Fibroblast of skin of right quadriceps (primary cell): ENCODE measurements around the gene FAM222B.

Experiments
- DNase-seq: peaks from one replicate; pipeline ENCODE4 v3.0.0-alpha.2; 2013

FAM222B gene

DNA sequence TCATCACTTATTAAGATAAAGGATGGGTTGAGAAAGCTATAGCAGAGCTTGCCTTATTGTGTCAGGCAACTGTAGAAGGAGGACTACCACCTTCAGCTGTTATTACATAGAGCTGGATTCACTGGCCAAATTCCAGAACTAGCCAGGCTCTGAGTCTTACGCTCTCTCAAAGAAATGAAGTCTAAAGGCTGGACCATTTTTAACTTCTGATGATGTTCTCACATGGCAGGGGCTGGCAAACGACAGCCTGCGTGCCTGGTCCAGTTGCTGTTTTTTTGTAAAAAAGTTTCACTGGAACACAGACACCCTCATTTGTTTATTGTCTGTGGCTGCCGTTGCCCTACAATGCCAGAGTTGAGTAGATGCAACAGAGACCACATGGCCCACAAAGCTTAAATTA, 77.6 kb downstream of the FAM222B start:
- DNase-seq, result no peak

GRCh38 chr17:28763804-28764266, 78.8 kb downstream of the FAM222B start:
- DNase-seq, result peak; percentile 72

GRCh38 chr17:28763137-28763799, 79.3 kb downstream of the FAM222B start:
- no peak for DNase-seq

GRCh38 chr17:28760601-28761562, 81.7 kb downstream of the FAM222B start:
- DNase-seq, result peak; percentile 38

GRCh38 chr17:28759256-28759865, 83.2 kb downstream of the FAM222B start:
- DNase-seq, result no peak

GRCh38 chr17:28758411-28759121, 84.0 kb downstream of the FAM222B start:
- no peak for DNase-seq

DNA sequence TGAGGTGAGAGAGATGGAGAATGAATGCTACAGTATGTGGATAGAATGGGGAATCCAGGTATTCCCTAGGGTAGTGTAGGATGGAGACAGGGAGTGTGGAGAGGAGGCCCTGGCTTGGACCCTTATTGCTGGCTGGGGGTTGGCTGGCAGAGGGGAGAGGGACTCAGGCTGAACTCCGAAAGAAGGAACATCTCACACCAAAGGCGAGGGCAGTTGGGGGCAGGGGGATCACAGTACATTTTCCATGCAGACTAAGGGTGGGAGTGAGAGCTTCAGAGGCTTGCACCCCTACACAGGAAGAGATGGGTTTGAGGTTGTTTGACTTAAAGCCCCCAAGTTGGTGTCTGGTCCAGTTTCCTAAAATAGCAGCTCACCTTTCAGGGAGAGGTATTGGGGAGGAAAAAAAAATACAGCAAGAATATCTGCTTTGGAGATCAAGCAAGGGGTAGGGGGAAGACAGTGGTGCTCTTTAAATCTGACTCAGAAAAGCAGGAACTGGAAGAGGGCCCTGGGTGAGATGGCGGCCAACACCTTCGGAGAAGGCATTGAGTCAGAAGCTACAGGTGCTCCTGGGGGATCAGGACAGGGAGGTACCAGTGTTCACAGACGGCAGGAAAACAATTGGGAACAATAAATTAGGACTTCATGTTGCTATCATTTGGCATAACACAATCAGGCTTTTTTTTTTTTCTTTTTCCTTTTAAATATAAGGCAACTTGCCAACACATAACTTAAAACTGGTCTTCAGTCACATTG, 86.4 kb downstream of the FAM222B start:
- DNase-seq, result no peak

DNA sequence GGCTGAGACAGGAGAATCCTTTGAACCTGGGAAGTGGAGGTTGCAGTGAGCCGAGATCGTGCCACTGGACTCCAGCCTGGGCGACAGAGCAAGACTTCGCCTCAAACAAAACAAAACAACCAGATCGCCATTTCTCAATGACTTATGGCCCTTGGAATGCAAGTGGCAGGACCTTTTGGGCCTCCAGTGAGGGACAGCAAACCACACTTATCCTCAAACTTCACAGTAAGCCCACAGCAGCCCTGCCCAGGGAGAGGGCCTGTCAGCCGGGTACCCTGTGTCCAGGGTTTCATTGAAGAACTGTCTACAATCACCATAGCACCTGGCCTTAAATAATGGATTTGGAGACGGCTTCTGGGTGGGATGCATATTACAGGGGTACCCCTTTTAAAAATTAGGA, 87.1 kb downstream of the FAM222B start:
- no peak for DNase-seq

GRCh38 chr17:28751600-28752366, 90.8 kb downstream of the FAM222B start:
- DNase-seq, result no peak

- peak; percentile 87 for DNase-seq
Measured at GRCh38 chr17:28750178-28751047, 92.2 kb downstream of the FAM222B start.

GRCh38 chr17:28749516-28750177, 92.9 kb downstream of the FAM222B start:
- no peak for DNase-seq

GRCh38 chr17:28748852-28749515, 93.6 kb downstream of the FAM222B start:
- no peak for DNase-seq

- no peak for DNase-seq
Measured at GRCh38 chr17:28747801-28748750, 94.5 kb downstream of the FAM222B start.

DNA sequence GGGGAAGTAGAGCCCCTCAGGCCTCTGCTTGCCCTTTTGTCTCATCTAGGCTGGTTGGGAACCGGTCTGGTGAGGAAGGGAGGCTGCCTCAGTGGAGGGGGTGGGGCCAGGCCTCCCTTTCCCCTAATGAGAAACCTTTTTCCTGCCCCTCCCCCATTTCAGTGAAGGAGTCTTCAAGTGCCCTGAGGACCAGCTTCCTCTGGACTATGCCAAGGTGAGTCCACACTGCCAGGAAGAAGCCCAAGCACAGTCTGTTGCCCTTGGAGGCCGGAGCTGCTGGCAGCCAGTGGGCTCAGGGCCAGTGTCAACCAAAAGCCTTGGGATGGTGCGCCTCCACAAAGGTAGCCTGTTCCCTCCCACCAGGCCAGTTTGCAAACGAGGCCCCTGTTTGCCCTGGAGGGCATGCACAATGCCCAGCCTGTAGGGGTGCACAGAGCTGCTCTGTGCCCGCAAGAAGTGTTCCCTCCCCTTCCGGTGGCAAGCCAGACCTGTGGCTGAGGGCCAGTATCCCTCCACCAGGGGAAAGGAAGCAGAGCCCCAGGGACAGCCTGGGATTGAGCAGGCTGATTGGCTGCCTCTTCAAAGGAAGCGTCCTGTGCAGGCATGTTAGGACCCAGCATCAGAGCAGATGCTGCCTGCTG, 95.4 kb downstream of the FAM222B start:
- no peak for DNase-seq

GRCh38 chr17:28746611-28747050, 96.0 kb downstream of the FAM222B start:
- no peak for DNase-seq

- no peak for DNase-seq
Measured at GRCh38 chr17:28745786-28746411, 96.7 kb downstream of the FAM222B start.
